Mesothelial cell of epicardium (in vitro differentiated cells): Measurements from ENCODE around the gene REM1. TPM values are rescaled to one million over a fixed set of nuclear protein-coding genes. Genes with fewer than 3 reads are reported as not detected.
A peak's percentile ranks its signal among the peaks of the same experiment; 100 is the strongest.
"Not testable (repeated sequence)": the region's sequence is repeated elsewhere in the genome, so short reads cannot be mapped to it uniquely, and the experiment has no call there.

Experiments
- DNase-seq, 2 experiments: peaks; one replicate each; pipeline ENCODE4 v3.0.0; 2021; ENCODE audit warnings: low spot score in 2 of 2; ENCODE audit not compliant: unreplicated experiment in 2 of 2
- H3K27ac Mint-ChIP-seq: 2 replicates; pipeline ENCODE4 v1.8.0; 2021; ENCODE audit warnings: mixed read lengths
- H3K27me3 Mint-ChIP-seq: 2 replicates; pipeline ENCODE4 v1.8.0; 2021; ENCODE audit warnings: low read depth, mixed read lengths
- H3K36me3 Mint-ChIP-seq: 2 replicates; pipeline ENCODE4 v1.8.0; 2021; ENCODE audit warnings: mixed read lengths
- H3K4me1 Mint-ChIP-seq: 2 replicates; pipeline ENCODE4 v1.8.0; 2021; ENCODE audit warnings: mixed read lengths
- H3K4me3 Mint-ChIP-seq: 2 replicates; pipeline ENCODE4 v1.8.0; 2021; ENCODE audit warnings: mild to moderate bottlenecking, moderate library complexity, mixed read lengths
- H3K9me3 Mint-ChIP-seq: 2 replicates; pipeline ENCODE4 v1.8.0; 2021; ENCODE audit warnings: mixed read lengths
- total RNA-seq: library from RNA; stranded (reverse); gene quantifications from 3 replicates; pipeline ENCODE4 v1.2.1, GENCODE V29; 2021
- TF ChIP-seq, protein P1 (sequence below): fragments of 200-600 bp; sonication (generic); IDR thresholded peaks from one replicate; pipeline ENCODE4 v1.5.0; 2021; ENCODE audit warnings: antibody characterized with exemption; ENCODE audit not compliant: unreplicated experiment

Gene REM1
- total RNA-seq, 1 donor from 2014 or later: not detected

DNA sequence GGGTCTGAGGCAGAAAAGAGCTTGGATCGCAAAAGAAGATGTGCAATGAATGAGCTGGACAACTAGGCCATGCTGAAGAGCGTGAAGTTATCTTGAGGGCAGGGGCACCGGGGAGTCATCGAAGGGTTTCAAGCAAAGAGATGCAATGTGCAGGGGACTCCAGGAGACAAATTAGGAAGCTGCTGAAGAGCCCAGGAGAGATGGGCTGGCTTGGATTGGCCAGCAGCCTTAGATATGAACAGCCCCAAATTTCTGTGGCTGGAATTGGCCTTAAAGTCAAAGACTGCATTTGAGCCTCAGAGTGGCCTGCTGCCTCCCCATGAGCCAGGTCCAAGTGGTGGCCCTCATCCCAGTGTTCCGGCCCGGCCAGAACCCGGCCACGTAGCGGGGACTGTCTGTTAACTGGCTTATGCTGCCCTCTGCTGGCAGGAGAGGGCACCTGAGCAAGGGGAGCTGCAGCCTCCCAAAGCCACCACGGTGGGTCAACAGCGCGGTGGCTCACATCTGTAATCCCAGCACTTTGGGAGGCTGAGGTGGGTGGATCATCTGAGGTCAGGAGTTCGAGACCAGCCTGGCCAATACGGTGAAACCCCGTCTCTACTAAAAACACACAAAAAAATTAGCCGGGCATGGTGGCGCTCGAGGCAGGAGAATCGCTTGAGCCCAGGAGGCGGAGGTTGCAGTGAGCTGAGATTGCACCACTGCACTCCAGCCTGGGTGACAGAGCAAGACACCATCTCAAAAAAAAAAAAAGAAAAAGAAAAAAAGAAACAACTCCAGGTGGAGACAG is 28.0 kb downstream of the REM1 start:
- not testable (repeated sequence) for H3K4me1 Mint-ChIP-seq, H3K27me3 Mint-ChIP-seq, H3K4me3 Mint-ChIP-seq, H3K27ac Mint-ChIP-seq, H3K9me3 Mint-ChIP-seq, H3K36me3 Mint-ChIP-seq
- peak; percentile 40 to 66 for DNase-seq
- TF ChIP-seq, protein P1, sequence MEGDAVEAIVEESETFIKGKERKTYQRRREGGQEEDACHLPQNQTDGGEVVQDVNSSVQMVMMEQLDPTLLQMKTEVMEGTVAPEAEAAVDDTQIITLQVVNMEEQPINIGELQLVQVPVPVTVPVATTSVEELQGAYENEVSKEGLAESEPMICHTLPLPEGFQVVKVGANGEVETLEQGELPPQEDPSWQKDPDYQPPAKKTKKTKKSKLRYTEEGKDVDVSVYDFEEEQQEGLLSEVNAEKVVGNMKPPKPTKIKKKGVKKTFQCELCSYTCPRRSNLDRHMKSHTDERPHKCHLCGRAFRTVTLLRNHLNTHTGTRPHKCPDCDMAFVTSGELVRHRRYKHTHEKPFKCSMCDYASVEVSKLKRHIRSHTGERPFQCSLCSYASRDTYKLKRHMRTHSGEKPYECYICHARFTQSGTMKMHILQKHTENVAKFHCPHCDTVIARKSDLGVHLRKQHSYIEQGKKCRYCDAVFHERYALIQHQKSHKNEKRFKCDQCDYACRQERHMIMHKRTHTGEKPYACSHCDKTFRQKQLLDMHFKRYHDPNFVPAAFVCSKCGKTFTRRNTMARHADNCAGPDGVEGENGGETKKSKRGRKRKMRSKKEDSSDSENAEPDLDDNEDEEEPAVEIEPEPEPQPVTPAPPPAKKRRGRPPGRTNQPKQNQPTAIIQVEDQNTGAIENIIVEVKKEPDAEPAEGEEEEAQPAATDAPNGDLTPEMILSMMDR: peak; percentile 71

DNA sequence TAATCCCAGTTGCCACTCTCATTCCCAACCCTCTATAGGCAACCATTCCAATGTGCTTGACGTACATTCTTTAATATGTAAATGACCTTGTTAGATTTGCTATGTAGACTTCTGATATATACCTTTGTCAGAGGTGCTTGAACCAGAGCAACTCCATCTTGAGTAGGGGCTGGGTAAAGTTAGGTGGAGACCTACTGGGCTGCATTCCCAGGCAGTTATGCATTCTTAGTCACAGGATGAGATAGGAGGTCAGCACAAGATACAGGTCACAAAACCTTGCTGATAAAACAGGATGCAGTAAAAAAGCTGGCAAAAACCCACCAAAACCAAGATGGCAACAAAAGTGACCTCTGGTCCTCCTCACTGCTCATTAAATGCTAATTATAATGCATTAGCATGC is 30.8 kb downstream of the REM1 start:
- no peak for DNase-seq
- H3K27me3 Mint-ChIP-seq: peaks cover 6% of the 10 kb centered on the region
- H3K9me3 Mint-ChIP-seq: peaks cover 3% of the 10 kb centered on the region
- H3K4me3 Mint-ChIP-seq: no peak overlapping the region
- no peaks in the 10 kb centered on the region for H3K4me1 Mint-ChIP-seq
- H3K36me3 Mint-ChIP-seq: no peaks in the 10 kb centered on the region
- H3K27ac Mint-ChIP-seq: no peak overlapping the region
- TF ChIP-seq, protein P1: no peak

- no peaks in the 10 kb centered on the region for H3K4me1 Mint-ChIP-seq
- DNase-seq: no peak
- no peaks in the 10 kb centered on the region for H3K36me3 Mint-ChIP-seq
- TF ChIP-seq, protein P1: no peak
- H3K27ac Mint-ChIP-seq: no peak overlapping the region
- H3K27me3 Mint-ChIP-seq: no peaks in the 10 kb centered on the region
- peaks cover 3% of the 10 kb centered on the region for H3K9me3 Mint-ChIP-seq
- no peak overlapping the region for H3K4me3 Mint-ChIP-seq
Observed at GRCh38 chr20:31508517-31509244, 33.6 kb downstream of the REM1 start.

DNA sequence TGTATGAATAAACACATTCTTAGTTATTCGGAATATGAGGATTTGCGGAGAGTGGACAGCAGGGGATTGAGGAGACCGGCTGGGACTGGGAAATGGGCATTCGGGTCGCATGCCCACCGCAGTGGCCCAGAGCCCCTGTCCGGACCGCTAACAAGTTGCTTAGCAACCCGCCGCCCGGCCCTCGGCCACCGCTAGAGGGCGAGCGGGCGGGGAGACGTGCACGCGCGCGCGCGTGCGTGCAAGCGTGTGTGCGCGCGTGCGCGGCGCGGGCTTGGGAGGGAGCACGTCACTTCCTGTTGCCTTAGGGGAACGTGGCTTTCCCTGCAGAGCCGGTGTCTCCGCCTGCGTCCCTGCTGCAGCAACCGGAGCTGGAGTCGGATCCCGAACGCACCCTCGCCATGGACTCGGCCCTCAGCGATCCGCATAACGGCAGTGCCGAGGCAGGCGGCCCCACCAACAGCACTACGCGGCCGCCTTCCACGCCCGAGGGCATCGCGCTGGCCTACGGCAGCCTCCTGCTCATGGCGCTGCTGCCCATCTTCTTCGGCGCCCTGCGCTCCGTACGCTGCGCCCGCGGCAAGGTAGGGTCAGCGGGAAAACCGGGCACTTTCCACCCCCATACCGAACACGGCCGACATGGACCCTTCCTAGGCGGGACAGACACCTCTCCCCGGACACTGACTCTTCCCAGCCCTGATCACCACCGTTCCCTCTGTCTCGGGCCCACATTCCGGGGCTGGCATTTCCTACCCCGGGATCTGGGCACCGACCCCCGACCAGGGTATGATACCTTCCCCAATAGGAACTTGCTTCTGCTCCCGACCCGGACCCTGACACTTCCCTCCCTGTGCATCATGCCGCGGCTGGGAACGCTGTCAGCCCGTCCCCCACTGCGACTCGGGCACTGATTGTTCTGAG is 39.3 kb downstream of the REM1 start, which contains the start of gene HM13:
Gene HM13, plus strand, starts transcription at position 289 of the 918 bp plus-strand sequence. Its CDS starts 110 bp downstream, at position 399.
- Mint-ChIP-seq H3K9me3 (no peaks in the 10 kb centered on the region), H3K4me3 (no peak within 1 kb of the TSS), H3K27ac (no peak within 1 kb of the TSS), H3K36me3 (no peaks in the 10 kb centered on the region), H3K4me1 (no peaks in the 10 kb centered on the region), H3K27me3 (no peaks in the 10 kb centered on the region)
- peak; percentile 90 to 93 for DNase-seq
- TF ChIP-seq, protein P1: peak; percentile 96

- Mint-ChIP-seq H3K36me3 (no peaks in the 10 kb centered on the region), H3K4me1 (no peaks in the 10 kb centered on the region), H3K9me3 (no peaks in the 10 kb centered on the region), H3K4me3 (no peak overlapping the region), H3K27me3 (no peaks in the 10 kb centered on the region), H3K27ac (no peak overlapping the region)
- TF ChIP-seq, protein P1: no peak
- DNase-seq: no peak
Observed at GRCh38 chr20:31515072-31515774, 40.1 kb downstream of the REM1 start.
